ENCODE data around the gene ZNF750. TPM values are rescaled to one million over a fixed set of nuclear protein-coding genes. Genes with fewer than 3 reads are reported as not detected.

ZNF750 gene
- total and polyA plus RNA-seq, 2 of the 13 experiments (the other 11 are each of a cell fraction or from before 2014, with no cell fraction given): not detected

DNA sequence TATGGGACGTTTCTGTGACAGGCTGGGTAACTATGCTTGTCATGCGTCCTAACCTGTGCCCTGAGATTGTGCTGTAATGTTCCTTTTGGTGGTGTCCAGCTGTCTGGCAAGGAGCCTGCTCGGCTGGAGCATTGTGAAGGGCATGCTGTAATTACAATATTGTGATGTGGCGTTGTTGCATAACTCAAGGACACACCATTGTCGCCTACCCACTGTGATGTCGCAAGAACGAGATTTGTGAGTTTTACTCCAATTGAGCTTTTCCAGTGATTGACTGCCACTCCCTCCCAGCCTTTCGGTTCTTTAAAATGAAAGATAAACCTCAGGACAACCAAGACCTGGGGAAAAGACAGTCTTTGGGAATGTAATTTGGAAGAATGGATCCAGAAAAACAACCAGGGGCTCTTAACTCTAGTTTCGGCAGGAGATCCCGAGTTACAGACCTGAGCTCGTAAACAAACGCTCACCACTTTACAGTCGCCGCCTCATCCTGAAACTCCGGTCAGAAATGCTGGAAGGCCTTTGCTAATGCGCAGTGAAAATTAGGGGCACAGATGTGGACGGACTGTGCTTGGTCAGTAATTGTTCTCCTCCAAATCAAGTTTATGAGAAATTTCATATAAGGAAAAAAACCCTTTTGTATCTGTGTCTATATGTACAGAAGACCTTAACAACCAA, 1.3 kb downstream of the ZNF750 start (continued):
- TF ChIP-seq, protein P1, sequence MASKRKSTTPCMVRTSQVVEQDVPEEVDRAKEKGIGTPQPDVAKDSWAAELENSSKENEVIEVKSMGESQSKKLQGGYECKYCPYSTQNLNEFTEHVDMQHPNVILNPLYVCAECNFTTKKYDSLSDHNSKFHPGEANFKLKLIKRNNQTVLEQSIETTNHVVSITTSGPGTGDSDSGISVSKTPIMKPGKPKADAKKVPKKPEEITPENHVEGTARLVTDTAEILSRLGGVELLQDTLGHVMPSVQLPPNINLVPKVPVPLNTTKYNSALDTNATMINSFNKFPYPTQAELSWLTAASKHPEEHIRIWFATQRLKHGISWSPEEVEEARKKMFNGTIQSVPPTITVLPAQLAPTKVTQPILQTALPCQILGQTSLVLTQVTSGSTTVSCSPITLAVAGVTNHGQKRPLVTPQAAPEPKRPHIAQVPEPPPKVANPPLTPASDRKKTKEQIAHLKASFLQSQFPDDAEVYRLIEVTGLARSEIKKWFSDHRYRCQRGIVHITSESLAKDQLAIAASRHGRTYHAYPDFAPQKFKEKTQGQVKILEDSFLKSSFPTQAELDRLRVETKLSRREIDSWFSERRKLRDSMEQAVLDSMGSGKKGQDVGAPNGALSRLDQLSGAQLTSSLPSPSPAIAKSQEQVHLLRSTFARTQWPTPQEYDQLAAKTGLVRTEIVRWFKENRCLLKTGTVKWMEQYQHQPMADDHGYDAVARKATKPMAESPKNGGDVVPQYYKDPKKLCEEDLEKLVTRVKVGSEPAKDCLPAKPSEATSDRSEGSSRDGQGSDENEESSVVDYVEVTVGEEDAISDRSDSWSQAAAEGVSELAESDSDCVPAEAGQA (IDR thresholded peaks at IDR 0.05; ENCODE audit: low read depth): peak; percentile 62; the same call in 1 of the 2 replicates
- TF ChIP-seq, protein P1 (CRISPR knock-in tag; IDR thresholded peaks at IDR 0.05; ENCODE audit: borderline replicate concordance): no peak
- TF ChIP-seq ASH2L (IDR thresholded peaks at IDR 0.05; ENCODE audit: insufficient read length, low read depth, low read length) (peak; percentile 48), MXI1 (IDR thresholded peaks at IDR 0.05; ENCODE audit: borderline replicate concordance, low read depth, low read length) (no peak), PAF1 (CRISPR knock-in tag; IDR thresholded peaks at IDR 0.05) (no peak), KDM2A (CRISPR knock-in tag; IDR thresholded peaks at IDR 0.05; ENCODE audit: borderline replicate concordance, low read depth) (peak; percentile 66; the same call in 1 of the 2 replicates), FOXA1 (IDR thresholded peaks at IDR 0.05) (no peak), FOXA1 (CRISPR knock-in tag; IDR thresholded peaks at IDR 0.05) (peak; percentile 71), MEF2D (CRISPR knock-in tag; IDR thresholded peaks at IDR 0.05) (no peak), ZFX (CRISPR knock-in tag; IDR thresholded peaks at IDR 0.05; ENCODE audit: low read depth) (no peak), ZNF274 (CRISPR knock-in tag; IDR thresholded peaks at IDR 0.05) (no peak), MYC (CRISPR knock-in tag; IDR thresholded peaks at IDR 0.05; ENCODE audit: borderline replicate concordance) (peak; percentile 45; the same call in 1 of the 2 replicates), ZNF33A (CRISPR knock-in tag; IDR thresholded peaks at IDR 0.05; ENCODE audit: borderline replicate concordance) (no peak), AGO1 (IDR thresholded peaks at IDR 0.05; ENCODE audit: low read depth, low read length, poor library complexity, severe bottlenecking) (no peak), ZNF839 (CRISPR knock-in tag; IDR thresholded peaks at IDR 0.05; ENCODE audit: borderline replicate concordance) (no peak)
- TF ChIP-seq, protein P2, sequence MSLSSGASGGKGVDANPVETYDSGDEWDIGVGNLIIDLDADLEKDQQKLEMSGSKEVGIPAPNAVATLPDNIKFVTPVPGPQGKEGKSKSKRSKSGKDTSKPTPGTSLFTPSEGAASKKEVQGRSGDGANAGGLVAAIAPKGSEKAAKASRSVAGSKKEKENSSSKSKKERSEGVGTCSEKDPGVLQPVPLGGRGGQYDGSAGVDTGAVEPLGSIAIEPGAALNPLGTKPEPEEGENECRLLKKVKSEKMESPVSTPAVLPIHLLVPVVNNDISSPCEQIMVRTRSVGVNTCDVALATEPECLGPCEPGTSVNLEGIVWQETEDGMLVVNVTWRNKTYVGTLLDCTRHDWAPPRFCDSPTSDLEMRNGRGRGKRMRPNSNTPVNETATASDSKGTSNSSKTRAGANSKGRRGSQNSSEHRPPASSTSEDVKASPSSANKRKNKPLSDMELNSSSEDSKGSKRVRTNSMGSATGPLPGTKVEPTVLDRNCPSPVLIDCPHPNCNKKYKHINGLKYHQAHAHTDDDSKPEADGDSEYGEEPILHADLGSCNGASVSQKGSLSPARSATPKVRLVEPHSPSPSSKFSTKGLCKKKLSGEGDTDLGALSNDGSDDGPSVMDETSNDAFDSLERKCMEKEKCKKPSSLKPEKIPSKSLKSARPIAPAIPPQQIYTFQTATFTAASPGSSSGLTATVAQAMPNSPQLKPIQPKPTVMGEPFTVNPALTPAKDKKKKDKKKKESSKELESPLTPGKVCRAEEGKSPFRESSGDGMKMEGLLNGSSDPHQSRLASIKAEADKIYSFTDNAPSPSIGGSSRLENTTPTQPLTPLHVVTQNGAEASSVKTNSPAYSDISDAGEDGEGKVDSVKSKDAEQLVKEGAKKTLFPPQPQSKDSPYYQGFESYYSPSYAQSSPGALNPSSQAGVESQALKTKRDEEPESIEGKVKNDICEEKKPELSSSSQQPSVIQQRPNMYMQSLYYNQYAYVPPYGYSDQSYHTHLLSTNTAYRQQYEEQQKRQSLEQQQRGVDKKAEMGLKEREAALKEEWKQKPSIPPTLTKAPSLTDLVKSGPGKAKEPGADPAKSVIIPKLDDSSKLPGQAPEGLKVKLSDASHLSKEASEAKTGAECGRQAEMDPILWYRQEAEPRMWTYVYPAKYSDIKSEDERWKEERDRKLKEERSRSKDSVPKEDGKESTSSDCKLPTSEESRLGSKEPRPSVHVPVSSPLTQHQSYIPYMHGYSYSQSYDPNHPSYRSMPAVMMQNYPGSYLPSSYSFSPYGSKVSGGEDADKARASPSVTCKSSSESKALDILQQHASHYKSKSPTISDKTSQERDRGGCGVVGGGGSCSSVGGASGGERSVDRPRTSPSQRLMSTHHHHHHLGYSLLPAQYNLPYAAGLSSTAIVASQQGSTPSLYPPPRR (CRISPR knock-in tag; IDR thresholded peaks at IDR 0.05; ENCODE audit: borderline replicate concordance): peak; percentile 61; the same call in 1 of the 2 replicates
- TF ChIP-seq, protein P3, sequence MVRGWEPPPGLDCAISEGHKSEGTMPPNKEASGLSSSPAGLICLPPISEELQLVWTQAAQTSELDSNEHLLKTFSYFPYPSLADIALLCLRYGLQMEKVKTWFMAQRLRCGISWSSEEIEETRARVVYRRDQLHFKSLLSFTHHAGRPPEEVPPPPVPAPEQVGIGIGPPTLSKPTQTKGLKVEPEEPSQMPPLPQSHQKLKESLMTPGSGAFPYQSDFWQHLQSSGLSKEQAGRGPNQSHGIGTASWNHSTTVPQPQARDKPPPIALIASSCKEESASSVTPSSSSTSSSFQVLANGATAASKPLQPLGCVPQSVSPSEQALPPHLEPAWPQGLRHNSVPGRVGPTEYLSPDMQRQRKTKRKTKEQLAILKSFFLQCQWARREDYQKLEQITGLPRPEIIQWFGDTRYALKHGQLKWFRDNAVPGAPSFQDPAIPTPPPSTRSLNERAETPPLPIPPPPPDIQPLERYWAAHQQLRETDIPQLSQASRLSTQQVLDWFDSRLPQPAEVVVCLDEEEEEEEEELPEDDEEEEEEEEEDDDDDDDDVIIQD (CRISPR knock-in tag; IDR thresholded peaks at IDR 0.05; ENCODE audit: low read depth): peak; percentile 63; the same call in 1 of the 2 replicates
